A549 treated with RU486 at 1 μM for 4 hours (cell line): ENCODE results near the gene CCL27. TPM values are rescaled to one million over a fixed set of nuclear protein-coding genes. Genes with fewer than 3 reads are reported as not detected.

Experiments used
- total RNA-seq: library from RNA; stranded (reverse); fragments of 200-300 nt; extraction: Qiagen RNA extraction; gene quantifications from 5 replicates; pipeline ENCODE4 v1.2.3, GENCODE V29; 2022; ENCODE audit warnings: low read depth

Gene CCL27
- 0.22 to 0.41 TPM (median 0.23 TPM) in 3 of 5 replicates, not detected in the others for total RNA-seq

GRCh38 chr9:34662526-34663302 is at the start of gene CCL27:
TSS of gene CCL27 (minus strand) at chr9:34662657. CDS start at chr9:34662633, 24 bp downstream.

GRCh38 chr9:34710023-34710422 is 47.6 kb upstream of the CCL27 start, which contains the start of gene CCL21:
TSS of gene CCL21 (minus strand) at chr9:34710136. CDS start at chr9:34710066, 70 bp downstream.

GRCh38 chr9:34690983-34691935 is 28.8 kb upstream of the CCL27 start, which contains the start of gene CCL19:
TSS of gene CCL19 (minus strand) at chr9:34691276. CDS start at chr9:34691139, 137 bp downstream.

GRCh38 chr9:34651876-34652601 is 10.4 kb downstream of the CCL27 start, which contains the start of gene IL11RA:
TSS of gene IL11RA (plus strand) at chr9:34652185. CDS start at chr9:34655218, 3,033 bp downstream.

GRCh38 chr9:34646211-34647083 is 16.0 kb downstream of the CCL27 start, which contains the start of gene GALT:
TSS of gene GALT (plus strand) at chr9:34646675. CDS start at chr9:34646705, 30 bp downstream.

GRCh38 chr9:34637356-34638137 is 24.9 kb downstream of the CCL27 start, which contains the start of gene SIGMAR1:
TSS of gene SIGMAR1 (minus strand) at chr9:34637787. CDS start at chr9:34637697, 90 bp downstream.

GRCh38 chr9:34628656-34629490 is 33.6 kb downstream of the CCL27 start, which contains the start of gene ARID3C:
TSS of gene ARID3C (minus strand) at chr9:34629066. CDS start at chr9:34628014, 1,052 bp downstream.

GRCh38 chr9:34620061-34620994 is 42.1 kb downstream of the CCL27 start, which contains the start of gene DCTN3:
TSS of gene DCTN3 (minus strand) at chr9:34620495. CDS start at chr9:34620464, 31 bp downstream.

Other genes with a start within 250 kb of the CCL27 start
- gene FAM219A, start 204.1 kb downstream of the CCL27 start, total RNA-seq, result 14.5 to 19.1 TPM (median 18.6 TPM) in 5 replicates
- gene DNAI1, start 203.9 kb downstream of the CCL27 start, total RNA-seq, result 0.12 to 0.42 TPM (median 0.15 TPM) in 5 replicates
- gene ENHO, start 139.7 kb downstream of the CCL27 start, total RNA-seq, result 0.66 to 2.6 TPM (median 1.9 TPM) in 5 replicates
- 0.08 to 0.22 TPM (median 0.14 TPM) in 3 of 5 replicates, not detected in the others for gene CNTFR, start 72.9 kb downstream of the CCL27 start, total RNA-seq
- 37.8 to 51.7 TPM (median 46.0 TPM) in 5 replicates for gene RPP25L, start 50.6 kb downstream of the CCL27 start, total RNA-seq
- 102 to 123 TPM (median 108 TPM) in 5 replicates for gene DCTN3, start 42.2 kb downstream of the CCL27 start, total RNA-seq
- gene ARID3C, start 33.6 kb downstream of the CCL27 start, total RNA-seq, result 0.07 to 0.17 TPM (median 0.13 TPM) in 3 of 5 replicates, not detected in the others
- 163 to 210 TPM (median 202 TPM) in 5 replicates for gene SIGMAR1, start 24.9 kb downstream of the CCL27 start, total RNA-seq
- gene GALT, start 16.0 kb downstream of the CCL27 start, total RNA-seq, result 15.5 to 21.5 TPM (median 19.6 TPM) in 5 replicates
- 3.2 to 7.1 TPM (median 6.1 TPM) in 5 replicates for gene IL11RA, start 10.5 kb downstream of the CCL27 start, total RNA-seq
- gene CCL19, start 28.6 kb upstream of the CCL27 start, total RNA-seq, result not detected in 5 replicates
- gene CCL21, start 47.5 kb upstream of the CCL27 start, total RNA-seq, result not detected in 5 replicates